ENCODE data around the gene THYN1. TPM values are rescaled to one million over a fixed set of nuclear protein-coding genes. Genes with fewer than 3 reads are reported as not detected.

THYN1 gene
- total and polyA plus RNA-seq, 2 of the 13 experiments (the other 11 are each of a cell fraction or from before 2014, with no cell fraction given), result 36.1 to 87.6 TPM

GRCh38 chr11:134293119-134294113 is 40.3 kb upstream of the THYN1 start:
- Histone ChIP-seq H3K9ac (ENCODE audit: insufficient read depth, low read depth, low read length) (no peak overlapping the region), H3K4me1 (ENCODE audit: insufficient read depth, low read length) (no peaks in the 10 kb centered on the region), H4K20me1 (ENCODE audit: insufficient read depth, low read length) (no peaks in the 10 kb centered on the region), H2AFZ (ENCODE audit: low read length) (no peak overlapping the region), H3K27me3 (ENCODE audit: control insufficient read depth in 1 of 2, insufficient read depth in 2 of 2, low read length in 2 of 2) (peaks cover 0 to 30% of the 10 kb centered on the region in 2 experiments; a peak in 2 of 5 replicates), H3K36me3 (replicated peaks in 1 of 2; ENCODE audit: control insufficient read depth in 1 of 2, insufficient read depth in 2 of 2, low read length in 2 of 2) (no peaks in the 10 kb centered on the region), H3K4me2 (ENCODE audit: low read depth, low read length) (no peak overlapping the region), H3K4me3 (replicated peaks in 1 of 3; ENCODE audit: insufficient read depth in 1 of 3, low read depth in 2 of 3, low read length in 3 of 3) (no peak overlapping the region), H3K27ac (ENCODE audit: extremely low read length, insufficient read depth, low read length) (no peak overlapping the region), H3K9me3 (ENCODE audit: low read length) (no peaks in the 10 kb centered on the region), H3K79me2 (ENCODE audit: insufficient read depth, low read length) (no peaks in the 10 kb centered on the region)
- ChIA-PET CTCF (ENCODE audit: low intra/inter-chr PET ratio, low total read pairs) (no interaction called here), POLR2A (no interaction called here)
- WGBS (ENCODE audit: low lambda C conversion rate), result 31% methylated on average over 15 of the region's 20 CpGs
- intact Hi-C loops (cut with micrococcal nuclease; ENCODE audit: unreplicated experiment) (no loop called here), in situ Hi-C loops (cut with HindIII; ENCODE audit: extremely low pct_ligation_motif_present, low pct_unique_long_range_greater_than_20kb) (no loop called here)
- DNase-seq (ENCODE audit: low spot score) (no peak), ATAC-seq (no peak), FAIRE-seq (no peak)
- no TSS peak for BruUV-seq (replicated peaks)
- TF ChIP-seq HCFC1 (IDR thresholded peaks at IDR 0.05; ENCODE audit: low read depth, low read length), result no peak
- TF ChIP-seq ZNF225 (CRISPR knock-in tag; IDR thresholded peaks at IDR 0.05), result no peak
- no peak for TF ChIP-seq TCF7L2 (IDR thresholded peaks at IDR 0.05; ENCODE audit: low read depth, low read length)
- no peak for TF ChIP-seq ZNF780A (CRISPR knock-in tag; IDR thresholded peaks at IDR 0.05)
- TF ChIP-seq NBN (conservative IDR thresholded peaks at IDR 0.05), result no peak
- no peak for TF ChIP-seq ARNTL (CRISPR knock-in tag; IDR thresholded peaks at IDR 0.05)
- TF ChIP-seq ZNF609 (CRISPR knock-in tag; IDR thresholded peaks at IDR 0.05; ENCODE audit: borderline replicate concordance), result no peak
- no peak for TF ChIP-seq RBM22 (optimal IDR thresholded peaks at IDR 0.05; ENCODE audit: low read length)
- no peak for TF ChIP-seq ZNF746 (CRISPR knock-in tag; IDR thresholded peaks at IDR 0.05)
- no peak for TF ChIP-seq ZNF75D (CRISPR knock-in tag; IDR thresholded peaks at IDR 0.05; ENCODE audit: borderline replicate concordance)
- TF ChIP-seq ZFAT (CRISPR knock-in tag; conservative IDR thresholded peaks at IDR 0.05), result no peak
- TF ChIP-seq ZBTB7A (CRISPR knock-in tag; IDR thresholded peaks at IDR 0.05), result no peak
